Stimulated activated naive CD4-positive, alpha-beta T cell treated with Interleukin-2 at 50 U/mL for 16 hours (primary cell): ENCODE measurements around the gene GNG8.

Experiments
- DNase-seq: peaks from one replicate; lab custom pipeline; 2025; lab: John Stamatoyannopoulos, UW

Gene GNG8

GRCh38 chr19:46602392-46603194 lies 33.4 kb downstream of the GNG8 start:
- DNase-seq = peak; percentile 75

- no peak for DNase-seq
These were observed 34.4 kb downstream of the GNG8 start, which contains the start of gene CALM3 for GRCh38 chr19:46601318-46602224. Gene CALM3 (plus strand): TSS chr19:46601330. CDS start chr19:46601435, 105 bp downstream.

- DNase-seq = peak; percentile 94
These were observed 35.4 kb downstream of the GNG8 start for GRCh38 chr19:46600384-46601317.

GRCh38 chr19:46599716-46600373 lies 36.2 kb downstream of the GNG8 start:
- DNase-seq = no peak

GRCh38 chr19:46598372-46598917 lies 37.6 kb downstream of the GNG8 start:
- DNase-seq = no peak

- no peak for DNase-seq
These were observed 40.0 kb downstream of the GNG8 start for GRCh38 chr19:46596008-46596407.

- no peak for DNase-seq
These were observed 44.1 kb downstream of the GNG8 start for GRCh38 chr19:46591870-46592269.

GRCh38 chr19:46591254-46591653 lies 44.7 kb downstream of the GNG8 start:
- DNase-seq = no peak

GRCh38 chr19:46587861-46588260 lies 48.1 kb downstream of the GNG8 start:
- no peak for DNase-seq

GRCh38 chr19:46586294-46586693 lies 49.7 kb downstream of the GNG8 start:
- DNase-seq = no peak

GRCh38 chr19:46585539-46585938 lies 50.5 kb downstream of the GNG8 start:
- DNase-seq = no peak
